Left lung (tissue), 10 donors: Measurements from ENCODE around the gene KLHL8. TPM values are rescaled to one million over a fixed set of nuclear protein-coding genes. Genes with fewer than 3 reads are reported as not detected.
"Not testable (repeated sequence)": the region's sequence is repeated elsewhere in the genome, so short reads cannot be mapped to it uniquely, and the experiment has no call there.

Experiments
- ATAC-seq: fragments of 200-7000 bp; cut with Tn5 transposase; one replicate; pipeline ENCODE4 v1.9.1; 2020; ENCODE audit warnings: moderate library complexity
- DNase-seq, 4 donors: peaks; one replicate each; pipeline ENCODE4 v3.0.0-alpha.2; 2013 to 2020
- H3K27ac ChIP-seq, 2 donors: fragments of 200-600 bp; sonication (generic) in 1 of 2; one replicate each; pipeline versions ENCODE4 v1.5.0 to v1.8.0; 2020 to 2021
- H3K27me3 ChIP-seq, 2 donors: fragments of 200-600 bp; sonication (generic) in 1 of 2; one replicate each; pipeline versions ENCODE4 v1.5.0 to v1.8.0; 2020 to 2021
- H3K36me3 ChIP-seq, 2 donors: fragments of 200-600 bp; sonication (generic) in 1 of 2; one replicate each; pipeline versions ENCODE4 v1.5.0 to v1.8.0; 2020 to 2021
- H3K4me1 ChIP-seq, 2 donors: fragments of 200-600 bp; one replicate each; pipeline ENCODE4 v1.8.0; 2021
- H3K4me3 ChIP-seq, 2 donors: fragments of 200-600 bp; sonication (generic) in 1 of 2; one replicate each; pipeline versions ENCODE4 v1.5.0 to v1.8.0; 2020 to 2021; ENCODE audit warnings: mild to moderate bottlenecking in 1 of 2
- H3K9me3 ChIP-seq, 2 donors: fragments of 200-600 bp; sonication (generic) in 1 of 2; one replicate each; pipeline versions ENCODE4 v1.5.0 to v1.8.0; 2020 to 2021
- CTCF ChIP-seq, 2 donors: fragments of 200-600 bp; sonication (generic) in 1 of 2; IDR thresholded peaks; one replicate each; pipeline versions ENCODE4 v1.5.0 to v1.8.0; 2021; ENCODE audit warnings: antibody characterized with exemption in 2 of 2
- intact Hi-C, 2 donors: fragments of 100-400 bp; cut with DNase I; formaldehyde crosslinking; loops; one replicate each; pipeline versions ENCODE4 v1.11.2 to v1.14.2; 2022
- polyA plus RNA-seq, 6 donors: library from polyadenylated mRNA; unstranded; fragments of 120-200 nt; gene quantifications; one replicate each; pipeline ENCODE4 v1.2.1, GENCODE V29; 2013; ENCODE audit not compliant: insufficient read length in 6 of 6
- total RNA-seq, 2 donors: library from RNA; stranded (reverse); fragmentation: NEBNext Ultra II Directional; extraction: Animal tissue kit (Norgen Biotek cat#: 25700); gene quantifications; one replicate each; pipeline ENCODE4 v1.2.1, GENCODE V29; 2021
- donor health status: DM: no; HTN: yes; CAD: no.
- donor health status: DM: no; HTN: no; CAD: no.

KLHL8 gene
- total and polyA plus RNA-seq, 8 donors: 14.7 to 21.3 (median 18.9) TPM

DNA sequence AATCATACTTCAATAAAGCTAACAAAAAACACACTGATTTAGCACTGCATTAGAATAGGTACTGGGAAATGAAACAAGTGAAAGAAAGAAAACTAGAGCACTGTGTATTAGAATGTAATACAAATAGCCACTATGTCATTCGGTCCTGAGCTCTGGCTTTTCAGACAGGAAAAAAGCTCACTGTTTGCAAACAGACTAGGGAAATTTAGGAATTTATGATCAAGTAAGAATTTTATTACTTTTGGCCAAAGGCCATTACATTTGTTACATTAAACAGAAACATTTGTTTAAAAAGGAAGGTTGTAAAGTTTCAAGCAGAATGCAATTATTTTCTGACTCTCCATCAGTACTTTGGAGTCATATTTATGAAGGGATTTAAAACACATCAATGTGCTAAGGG, 68.7 kb downstream of the KLHL8 start:
- H3K36me3 ChIP-seq: no peaks in the 10 kb centered on the region

DNA sequence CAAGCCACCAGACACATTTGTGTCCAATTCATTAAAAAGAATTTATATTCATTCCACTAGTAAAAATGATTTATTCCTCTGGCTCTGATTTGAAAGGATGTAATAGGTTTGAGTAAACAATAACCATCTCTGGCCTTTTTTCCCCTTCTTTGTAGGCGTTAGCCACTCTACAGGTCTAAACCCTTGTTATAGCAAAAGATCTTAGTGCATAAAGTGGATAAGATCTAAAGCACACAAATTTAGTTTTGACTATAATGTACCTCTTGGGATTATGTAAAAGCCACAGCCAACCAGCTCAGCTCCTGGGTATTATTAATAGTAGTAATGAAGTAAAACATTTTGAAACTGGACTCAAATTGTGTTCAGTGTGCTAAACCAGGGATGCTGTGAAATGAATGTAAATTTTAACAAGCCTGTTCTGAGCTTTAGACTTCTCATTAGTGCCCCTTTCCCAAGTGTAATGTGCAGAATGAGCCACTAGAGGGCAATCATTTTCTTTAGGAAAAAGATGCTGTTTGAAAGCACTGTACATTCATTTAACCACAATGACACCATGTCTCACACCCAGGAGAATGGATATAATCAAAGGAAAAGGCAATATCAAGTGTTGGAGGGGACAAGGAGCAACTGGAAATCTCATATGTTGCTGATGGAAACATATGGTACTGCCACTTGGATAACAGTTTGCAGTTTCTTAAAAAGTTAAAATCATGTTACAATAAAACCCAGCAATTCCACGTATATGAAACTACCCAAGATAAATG, 69.7 kb downstream of the KLHL8 start:
- no peak overlapping the region for H3K27ac ChIP-seq
- peak in 2 of 4 donors; percentile 59 to 72 for DNase-seq
- no peaks in the 10 kb centered on the region for H3K9me3 ChIP-seq
- H3K4me3 ChIP-seq: no peak overlapping the region
- H3K4me1 ChIP-seq: no peaks in the 10 kb centered on the region
- intact Hi-C loops: loop anchor here in 1 of 2 donors (5.0 to 10.0 kb wide), 2 partner anchors 54 to 87 kb away; no protein-coding TSS in a partner anchor
- peak; percentile 90 to 94 for TF ChIP-seq CTCF (IDR thresholded peaks at IDR 0.05)
- no peaks in the 10 kb centered on the region for H3K27me3 ChIP-seq
- ATAC-seq: peak; percentile 96
- no peaks in the 10 kb centered on the region for H3K36me3 ChIP-seq

More for the DNA sequence above, 68.7 kb downstream of the KLHL8 start:
- Histone ChIP-seq H3K4me1 (no peaks in the 10 kb centered on the region), H3K4me3 (no peak overlapping the region), H3K27me3 (no peaks in the 10 kb centered on the region), H3K27ac (no peak overlapping the region), H3K9me3 (no peaks in the 10 kb centered on the region)
- intact Hi-C loops: loop anchor here in 1 of 2 donors (5.0 to 10.0 kb wide), 2 partner anchors 53 to 86 kb away; no protein-coding TSS in a partner anchor
- DNase-seq (no peak), ATAC-seq (no peak)
- TF ChIP-seq CTCF (IDR thresholded peaks at IDR 0.05): no peak

- TF ChIP-seq CTCF (IDR thresholded peaks at IDR 0.05): no peak
- intact Hi-C loops: no loop called here
- Histone ChIP-seq H3K4me3 (no peak overlapping the region), H3K36me3 (peaks cover 0 to 13% of the 10 kb centered on the region in 2 donors), H3K4me1 (no peaks in the 10 kb centered on the region), H3K27ac (no peak overlapping the region), H3K9me3 (no peaks in the 10 kb centered on the region), H3K27me3 (no peaks in the 10 kb centered on the region)
- no peak for DNase-seq
- ATAC-seq: no peak
These were observed 73.3 kb downstream of the KLHL8 start for GRCh38 chr4:87147116-87147515.

DNA sequence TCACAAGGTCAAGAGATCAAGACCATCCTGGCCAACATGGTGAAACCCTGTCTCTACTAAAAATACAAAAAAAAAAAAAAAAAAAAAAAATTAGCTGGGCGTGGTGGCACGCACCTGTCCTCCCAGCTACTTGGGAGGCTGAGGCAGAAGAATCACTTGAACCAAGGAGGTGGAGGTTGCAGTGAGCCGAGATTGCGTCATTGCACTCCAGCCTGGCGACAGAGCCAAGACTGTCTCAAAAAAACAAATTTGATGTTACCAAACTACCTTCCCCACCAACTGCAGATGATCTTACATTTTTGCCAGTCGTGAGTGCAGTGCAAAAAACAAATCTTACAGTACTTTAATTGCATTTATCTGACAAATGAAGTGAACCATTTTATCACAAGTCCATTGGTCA, 74.5 kb downstream of the KLHL8 start:
- H3K27ac ChIP-seq, DNase-seq, H3K9me3 ChIP-seq, H3K4me3 ChIP-seq, intact Hi-C loops, H3K27me3 ChIP-seq, H3K4me1 ChIP-seq, ATAC-seq: not testable (repeated sequence)
- peaks cover 0 to 19% of the 10 kb centered on the region in 2 donors for H3K36me3 ChIP-seq

GRCh38 chr4:87144356-87144755, 76.1 kb downstream of the KLHL8 start:
- Histone ChIP-seq H3K4me3 (no peak overlapping the region), H3K9me3 (no peaks in the 10 kb centered on the region), H3K27me3 (no peaks in the 10 kb centered on the region), H3K36me3 (peaks cover 0 to 32% of the 10 kb centered on the region in 2 donors), H3K4me1 (no peaks in the 10 kb centered on the region), H3K27ac (no peak overlapping the region)
- intact Hi-C loops: no loop called here
- no peak for ATAC-seq
- no peak for TF ChIP-seq CTCF (IDR thresholded peaks at IDR 0.05)
- DNase-seq: no peak
